Mesenchymal stem cell (in vitro differentiated cells and primary cell): ENCODE results near the gene NPW.

ENCODE experiments used
- DNase-seq: peaks from one replicate; pipeline ENCODE4 v3.0.0-alpha.2; 2013
- H2AFZ ChIP-seq: one replicate; pipeline ENCODE4 v1.6.1; 2013; ENCODE audit warnings: low read depth, mild to moderate bottlenecking, control low read depth, inconsistent platforms, low read length, moderate library complexity
- H2AK5ac ChIP-seq: 2 replicates; pipeline ENCODE4 v1.6.1; 2013; ENCODE audit warnings: low read length, moderate library complexity, mild to moderate bottlenecking, inconsistent platforms; ENCODE audit not compliant: severe bottlenecking
- H2BK120ac ChIP-seq: one replicate; pipeline ENCODE4 v1.6.1; 2013; ENCODE audit warnings: low read depth, mild to moderate bottlenecking, inconsistent platforms, low read length, moderate library complexity
- H2BK12ac ChIP-seq, 2 experiments: one replicate each; pipeline ENCODE4 v1.6.1; 2013; ENCODE audit warnings: inconsistent platforms in 2 of 2, low read length in 2 of 2, mild to moderate bottlenecking in 2 of 2, moderate library complexity in 2 of 2, control low read depth in 1 of 2
- H2BK15ac ChIP-seq: one replicate; pipeline ENCODE4 v1.6.1; 2013; ENCODE audit warnings: mild to moderate bottlenecking, low read depth, inconsistent platforms; ENCODE audit not compliant: poor library complexity, severe bottlenecking
- H2BK5ac ChIP-seq: 2 replicates; pipeline ENCODE4 v1.6.1; 2013; ENCODE audit warnings: low read depth, mild to moderate bottlenecking, low read length, control low read depth, inconsistent platforms; ENCODE audit not compliant: poor library complexity, severe bottlenecking
- H3K14ac ChIP-seq, 2 experiments: one replicate each; pipeline ENCODE4 v1.6.1; 2013; ENCODE audit warnings: inconsistent platforms in 2 of 2, low read length in 2 of 2, control low read depth in 1 of 2, mild to moderate bottlenecking in 1 of 2, moderate library complexity in 1 of 2
- H3K18ac ChIP-seq, 2 experiments: one replicate each; pipeline ENCODE4 v1.6.1; 2013; ENCODE audit warnings: inconsistent platforms in 2 of 2, low read length in 2 of 2, control low read depth in 1 of 2, low read depth in 1 of 2, mild to moderate bottlenecking in 1 of 2
- H3K23ac ChIP-seq, 2 experiments: one replicate each; pipeline ENCODE4 v1.6.1; 2013; ENCODE audit warnings: inconsistent platforms in 2 of 2, low read length in 2 of 2, mild to moderate bottlenecking in 2 of 2, moderate library complexity in 2 of 2, control low read depth in 1 of 2
- H3K27ac ChIP-seq: 2 replicates; pipeline ENCODE4 v1.5.1; 2013; ENCODE audit warnings: mild to moderate bottlenecking, moderate library complexity, low read length, control low read depth, inconsistent platforms; ENCODE audit not compliant: poor library complexity, severe bottlenecking
- H3K27me3 ChIP-seq, 2 experiments: 2 replicates each; pipeline versions ENCODE4 v1.6.1 to v1.7.0; 2013; ENCODE audit warnings: low read length in 2 of 2, mild to moderate bottlenecking in 2 of 2, moderate library complexity in 2 of 2, control low read depth in 1 of 2, inconsistent platforms in 1 of 2; ENCODE audit not compliant: control insufficient read depth in 1 of 2, insufficient read depth in 1 of 2
- H3K36me3 ChIP-seq, 2 experiments: 2 replicates each; pipeline versions ENCODE4 v1.6.1 to v1.7.0; 2013; ENCODE audit warnings: low read length in 2 of 2, control low read depth in 1 of 2, inconsistent platforms in 1 of 2, low read depth in 1 of 2, mild to moderate bottlenecking in 1 of 2; ENCODE audit not compliant: insufficient read depth in 2 of 2, control insufficient read depth in 1 of 2
- H3K4ac ChIP-seq, 2 experiments: one replicate each; pipeline ENCODE4 v1.6.1; 2013; ENCODE audit warnings: inconsistent platforms in 2 of 2, low read length in 2 of 2, mild to moderate bottlenecking in 2 of 2, moderate library complexity in 2 of 2, control low read depth in 1 of 2, low read depth in 1 of 2
- H3K4me1 ChIP-seq: 2 replicates; pipeline ENCODE4 v1.6.1; 2013; ENCODE audit warnings: low read depth, low read length, control low read depth; ENCODE audit not compliant: control insufficient read depth, insufficient read depth
- H3K4me2 ChIP-seq: 2 replicates; pipeline ENCODE4 v1.6.1; 2013; ENCODE audit warnings: low read length, mild to moderate bottlenecking, inconsistent platforms; ENCODE audit not compliant: poor library complexity, severe bottlenecking
- H3K4me3 ChIP-seq, 2 experiments: 2 replicates each; pipeline versions ENCODE4 v1.5.1 to v1.7.0; 2013; ENCODE audit warnings: low read length in 2 of 2, mild to moderate bottlenecking in 2 of 2, control low read depth in 1 of 2, low read depth in 1 of 2; ENCODE audit not compliant: insufficient read depth in 1 of 2
- H3K79me1 ChIP-seq: replicated peaks from 2 replicates; pipeline ENCODE4 v1.6.1; 2013; ENCODE audit warnings: mild to moderate bottlenecking, control low read depth, low read length, inconsistent platforms; ENCODE audit not compliant: poor library complexity, severe bottlenecking
- H3K9ac ChIP-seq: 2 replicates; pipeline ENCODE4 v1.7.0; 2013; ENCODE audit warnings: mild to moderate bottlenecking, low read length, moderate library complexity
- H3K9me3 ChIP-seq: 2 replicates; pipeline ENCODE4 v1.7.0; 2013; ENCODE audit warnings: mild to moderate bottlenecking, low read length; ENCODE audit not compliant: control insufficient read depth
- H4K8ac ChIP-seq: one replicate; pipeline ENCODE4 v1.6.1; 2013; ENCODE audit warnings: inconsistent platforms, mild to moderate bottlenecking, low read length, moderate library complexity
- H4K91ac ChIP-seq: one replicate; pipeline ENCODE4 v1.6.1; 2013; ENCODE audit warnings: mild to moderate bottlenecking, low read length, inconsistent platforms
- WGBS: methylation state at CpG from one replicate; pipeline ENCODE4 v1.1.7; 2013; ENCODE audit warnings: mixed read lengths; 5-methylcytosine and 5-hydroxymethylcytosine counted together

The NPW gene

GRCh38 chr16:2008009-2008526 lies 11.5 kb upstream of the NPW start:
- no peak overlapping the region for H2AK5ac ChIP-seq
- no peak overlapping the region for H2BK12ac ChIP-seq
- no peak overlapping the region for H2AFZ ChIP-seq
- H3K36me3 ChIP-seq = peaks cover 4 to 43% of the 10 kb centered on the region in 2 experiments
- H2BK15ac ChIP-seq = no peak overlapping the region
- no peak overlapping the region for H2BK120ac ChIP-seq
- no peak overlapping the region for H3K4ac ChIP-seq
- H3K4me1 ChIP-seq = peaks cover 57% of the 10 kb centered on the region
- H4K8ac ChIP-seq = no peak overlapping the region
- no peak overlapping the region for H4K91ac ChIP-seq
- H3K4me3 ChIP-seq = peak overlapping the region in 1 of 2 experiments; percentile 91
- no peak overlapping the region for H3K23ac ChIP-seq
- H3K27ac ChIP-seq = no peak overlapping the region
- no peak for DNase-seq
- H3K18ac ChIP-seq = no peak overlapping the region
- H3K79me1 ChIP-seq = peaks cover 13% of the 10 kb centered on the region
- H3K9ac ChIP-seq = peak overlapping the region; percentile 93
- no peaks in the 10 kb centered on the region for H3K27me3 ChIP-seq
- no peak overlapping the region for H2BK5ac ChIP-seq
- 80% methylated on average over 15 of the region's 15 CpGs for whole genome bisulfite sequencing
- peak overlapping the region; percentile 53 for H3K4me2 ChIP-seq
- no peaks in the 10 kb centered on the region for H3K9me3 ChIP-seq
- no peak overlapping the region for H3K14ac ChIP-seq

DNA sequence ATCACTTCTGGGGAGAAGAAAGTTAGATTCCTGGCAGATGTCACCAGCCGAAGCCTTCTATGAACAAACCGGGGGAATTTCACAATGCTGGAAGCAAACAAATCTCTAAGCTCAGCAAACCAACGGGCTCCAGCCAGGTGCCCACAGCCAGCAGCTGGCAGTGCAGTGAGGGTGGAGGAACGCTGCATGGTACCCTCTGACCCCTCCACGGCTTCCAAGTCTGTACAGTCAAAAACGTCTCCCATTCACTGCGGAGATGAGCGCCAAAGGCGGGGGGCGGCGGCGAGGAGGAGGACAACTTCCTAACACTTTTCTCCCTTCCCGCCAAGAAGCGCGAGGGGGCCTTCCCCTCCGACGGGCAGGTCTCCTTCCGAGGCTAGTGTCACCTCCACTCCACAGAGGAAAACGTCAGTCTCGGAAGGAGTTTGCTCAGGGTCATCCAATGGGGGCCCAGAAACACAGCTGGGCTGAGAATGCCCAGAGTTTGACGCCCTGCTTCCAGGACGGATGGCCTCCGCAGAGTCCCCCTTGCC lies 10.9 kb upstream of the NPW start:
- Histone ChIP-seq H3K18ac (peak overlapping the region in 1 of 2 experiments; percentile 54), H2AFZ (no peak overlapping the region), H3K4me3 (peak overlapping the region; percentile 88 to 91), H2BK120ac (no peak overlapping the region), H3K36me3 (peaks cover 0 to 37% of the 10 kb centered on the region in 2 experiments), H4K91ac (no peak overlapping the region), H3K27ac (peak overlapping the region; percentile 20), H3K4me2 (peak overlapping the region; percentile 53), H2BK12ac (peak overlapping the region in 1 of 2 experiments; percentile 6), H2BK15ac (no peak overlapping the region), H3K9ac (peak overlapping the region; percentile 93), H2AK5ac (no peak overlapping the region), H4K8ac (no peak overlapping the region), H3K79me1 (peaks cover 9% of the 10 kb centered on the region), H3K4me1 (peaks cover 54% of the 10 kb centered on the region), H3K14ac (no peak overlapping the region), H3K4ac (peak overlapping the region in 1 of 2 experiments; percentile 77), H3K23ac (peak overlapping the region in 1 of 2 experiments; percentile 16), H3K27me3 (no peaks in the 10 kb centered on the region), H3K9me3 (no peaks in the 10 kb centered on the region), H2BK5ac (no peak overlapping the region)
- DNase-seq = peak; percentile 67
- WGBS = 9% methylated on average over 23 of the region's 23 CpGs

- Histone ChIP-seq H3K79me1 (peaks cover 8% of the 10 kb centered on the region), H2BK120ac (no peak overlapping the region), H3K27me3 (no peaks in the 10 kb centered on the region), H3K27ac (no peak overlapping the region), H3K4ac (peak overlapping the region; percentile 38 to 77), H2BK12ac (no peak overlapping the region), H4K91ac (peak overlapping the region; percentile 87), H2AK5ac (no peak overlapping the region), H2BK5ac (peak overlapping the region; percentile 76), H3K9me3 (no peaks in the 10 kb centered on the region), H3K9ac (peak overlapping the region; percentile 93), H3K36me3 (peaks cover 0 to 34% of the 10 kb centered on the region in 2 experiments), H3K4me1 (peaks cover 48% of the 10 kb centered on the region), H4K8ac (no peak overlapping the region), H3K14ac (peak overlapping the region in 1 of 2 experiments; percentile 46), H3K18ac (peak overlapping the region; percentile 76 to 92), H2AFZ (no peak overlapping the region), H3K4me2 (peak overlapping the region; percentile 53), H3K23ac (peak overlapping the region in 1 of 2 experiments; percentile 30), H3K4me3 (peak overlapping the region; percentile 88 to 91), H2BK15ac (peak overlapping the region; percentile 68)
- under 1% methylated on average over 52 of the region's 55 CpGs for WGBS
- DNase-seq = no peak
These were observed 10.3 kb upstream of the NPW start for GRCh38 chr16:2009164-2009711.

DNA sequence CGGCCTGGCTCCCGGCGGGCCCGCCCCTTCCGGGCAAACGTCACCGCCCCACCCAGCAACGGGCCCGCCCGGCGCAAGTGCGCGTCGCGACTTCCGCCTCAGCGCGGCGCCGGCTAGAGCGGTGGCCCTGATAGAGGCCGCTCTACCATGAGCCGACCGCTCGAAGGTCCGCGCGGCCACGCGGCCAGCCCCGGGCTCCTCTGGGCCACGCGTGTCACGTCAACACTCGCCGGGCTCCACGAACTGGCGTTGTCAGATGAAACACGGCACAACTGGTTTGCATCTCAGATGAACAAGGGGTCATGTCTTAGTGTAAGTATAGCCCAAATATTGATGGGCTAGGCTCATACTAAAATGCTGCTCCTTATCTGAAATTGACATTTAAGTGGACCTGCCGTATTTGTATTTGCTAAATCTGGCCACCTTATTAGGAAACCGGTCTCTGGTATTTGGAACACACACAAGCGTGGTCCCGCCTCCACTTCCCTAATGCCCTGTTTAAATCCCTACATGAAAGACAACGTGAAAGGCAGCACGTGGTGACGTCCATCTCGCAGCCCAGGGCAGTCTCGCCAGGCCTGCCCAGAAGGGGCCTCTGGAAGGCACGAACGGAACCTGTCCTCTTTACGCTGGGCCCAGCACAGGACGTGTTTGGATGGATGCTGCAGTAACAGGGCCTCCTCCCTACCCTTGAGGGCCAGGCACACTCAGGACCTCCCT lies 9.6 kb upstream of the NPW start, which contains the start of gene ZNF598:
ZNF598 (minus strand) TSS at position 31 of the 720 bp plus-strand sequence.
- Histone ChIP-seq H3K18ac (peak within 1 kb of the TSS; percentile 92 to 93), H2AK5ac (peak within 1 kb of the TSS; percentile 67), H3K79me1 (peaks cover 5% of the 10 kb centered on the region), H2BK5ac (peak within 1 kb of the TSS; percentile 76), H2AFZ (no peak within 1 kb of the TSS), H2BK120ac (peak within 1 kb of the TSS; percentile 27), H3K4me3 (peak within 1 kb of the TSS; percentile 88 to 94), H3K23ac (peak within 1 kb of the TSS in 1 of 2 experiments; percentile 30), H3K9me3 (no peaks in the 10 kb centered on the region), H3K9ac (peak within 1 kb of the TSS; percentile 99), H2BK12ac (peak within 1 kb of the TSS in 1 of 2 experiments; percentile 45), H3K4me1 (peaks cover 41% of the 10 kb centered on the region), H3K27me3 (no peaks in the 10 kb centered on the region), H4K8ac (peak within 1 kb of the TSS; percentile 98), H3K4me2 (peak within 1 kb of the TSS; percentile 58), H3K4ac (peak within 1 kb of the TSS; percentile 88 to 90), H3K36me3 (peaks cover 0 to 27% of the 10 kb centered on the region in 2 experiments), H2BK15ac (peak within 1 kb of the TSS; percentile 68), H4K91ac (peak within 1 kb of the TSS; percentile 87), H3K27ac (peak within 1 kb of the TSS; percentile 51), H3K14ac (peak within 1 kb of the TSS in 1 of 2 experiments; percentile 76)
- peak; percentile 88 for DNase-seq
- WGBS = 5% methylated on average over 52 of the region's 52 CpGs
